GM13977 (cell line): ENCODE measurements around the gene P2RY13.

Source experiments
- DNase-seq: peaks from one replicate; pipeline ENCODE4 v3.0.0; 2012; ENCODE audit warnings: low spot score
- CTCF ChIP-seq: IDR thresholded peaks from 2 replicates; pipeline ENCODE4 v1.5.1; 2012; ENCODE audit warnings: mild to moderate bottlenecking, control low read depth; ENCODE audit not compliant: insufficient read depth; ENCODE audit errors: extremely low read depth, missing control alignments
- in situ Hi-C: fragments of 300-500 bp; cut with MboI; formaldehyde crosslinking; loops from one replicate; pipeline ENCODE4 v1.12.0; 2022; ENCODE audit warnings: low sequenced_read_pairs, low pct_unique_long_range_greater_than_20kb, mixed read lengths, inconsistent platforms; ENCODE audit not compliant: unreplicated experiment

Gene P2RY13

GRCh38 chr3:151362751-151363174 is 33.4 kb upstream of the P2RY13 start:
- no peak for DNase-seq
- TF ChIP-seq CTCF, result no peak
- in situ Hi-C loops, result no loop called here

GRCh38 chr3:151357463-151357850 is 28.1 kb upstream of the P2RY13 start:
- DNase-seq, result no peak
- TF ChIP-seq CTCF, result no peak
- in situ Hi-C loops, result no loop called here

- no peak for DNase-seq
- in situ Hi-C loops, result no loop called here
- no peak for TF ChIP-seq CTCF
Observed at GRCh38 chr3:151356794-151357462, 27.6 kb upstream of the P2RY13 start.

GRCh38 chr3:151351648-151352047 is 22.3 kb upstream of the P2RY13 start:
- no peak for DNase-seq
- in situ Hi-C loops, result no loop called here
- TF ChIP-seq CTCF, result no peak

- no peak for TF ChIP-seq CTCF
- in situ Hi-C loops, result no loop called here
- peak; percentile 13 for DNase-seq
Observed at GRCh38 chr3:151351219-151351618, 21.9 kb upstream of the P2RY13 start.

GRCh38 chr3:151350656-151351055 is 21.3 kb upstream of the P2RY13 start:
- in situ Hi-C loops, result no loop called here
- no peak for TF ChIP-seq CTCF
- no peak for DNase-seq

- no peak for DNase-seq
- TF ChIP-seq CTCF, result no peak
- in situ Hi-C loops, result no loop called here
Observed at GRCh38 chr3:151347432-151347831, 18.1 kb upstream of the P2RY13 start.
